ENCODE results near the gene INO80B. TPM values are rescaled to one million over a fixed set of nuclear protein-coding genes. Genes with fewer than 3 reads are reported as not detected.
"Not testable (repeated sequence)": the region's sequence is repeated elsewhere in the genome, so short reads cannot be mapped to it uniquely, and the experiment has no call there.

Gene INO80B
- total RNA-seq, 2 experiments from 2014 or later = 41.3 to 41.8 TPM

DNA sequence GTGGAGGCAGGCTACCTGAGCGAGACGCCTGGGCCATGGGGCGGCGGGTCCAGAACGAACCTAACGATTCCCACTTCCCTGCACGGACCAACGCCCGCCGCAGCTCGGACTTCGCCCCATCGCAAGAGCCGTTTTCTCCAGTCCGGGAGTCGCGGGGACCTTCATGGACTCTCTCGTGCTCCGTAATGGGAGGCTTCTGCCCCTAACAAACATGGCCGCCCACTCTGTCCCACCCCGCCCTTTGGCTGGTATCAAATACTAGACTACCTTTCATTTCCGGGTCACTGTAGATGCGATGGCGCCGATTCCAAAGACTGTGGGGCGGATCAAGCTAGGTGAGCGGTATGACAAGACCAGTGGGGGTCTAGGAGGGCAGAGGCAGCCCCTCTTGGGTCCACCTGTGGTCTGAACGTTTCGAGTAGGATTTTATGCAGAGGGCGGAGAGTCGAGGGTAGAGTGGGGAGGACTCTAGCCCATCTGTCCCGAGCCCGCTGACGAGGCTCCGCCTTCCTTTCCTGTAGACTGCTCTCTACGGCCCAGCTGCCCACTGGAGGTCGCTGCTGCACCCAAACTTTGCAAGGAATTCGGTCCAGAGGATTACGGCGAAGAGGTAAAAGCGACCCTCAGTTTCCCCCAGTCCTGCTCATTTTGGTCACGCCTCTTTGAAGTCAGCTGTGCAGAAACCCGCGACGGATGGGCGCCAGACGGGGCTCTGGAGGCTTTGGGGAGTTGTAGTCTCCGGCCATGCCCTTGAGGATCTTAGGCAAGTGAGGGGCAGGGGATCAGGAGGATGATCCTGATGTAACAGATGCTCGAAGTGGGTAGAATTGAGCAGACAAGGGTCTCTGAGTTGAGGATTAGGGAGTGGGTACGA is 28.2 kb downstream of the INO80B start, which contains the start of the genes CCDC142 and TTC31:
Gene CCDC142 (minus strand): TSS at position 198 of the 874 bp plus-strand sequence. CDS start 161 bp downstream, at position 37.
Gene TTC31 (plus strand): TSS at position 281 of the 874 bp plus-strand sequence. CDS start 15 bp downstream, at position 296.
- Mint-ChIP-seq H3K36me3 (ENCODE audit: low read depth) (peaks cover 54% of the 10 kb centered on the region), H3K4me1 (ENCODE audit: low read depth) (peaks cover 26% of the 10 kb centered on the region), H3K4me3 (peak within 1 kb of the TSS; percentile 99), H3K27ac (peak within 1 kb of the TSS; percentile 97), H3K9me3 (no peaks in the 10 kb centered on the region), H3K27me3 (no peaks in the 10 kb centered on the region)
- peak; percentile 94 for ATAC-seq (ENCODE audit: poor library complexity)
- peak; percentile 87 to 96 (median 91) for DNase-seq
- Histone ChIP-seq H3K36me3 (ENCODE audit: insufficient read depth, low read length) (peaks cover 24% of the 10 kb centered on the region), H3K4me3 (ENCODE audit: low read length) (peak within 1 kb of the TSS; percentile 77), H3K4me1 (ENCODE audit: insufficient read depth, low read length) (peaks cover 31% of the 10 kb centered on the region), H3K27me3 (ENCODE audit: control insufficient read depth in 1 of 2, insufficient read depth in 2 of 2, low read length in 2 of 2) (no peaks in the 10 kb centered on the region), H3K9me3 (ENCODE audit: control insufficient read depth in 1 of 2, insufficient read depth in 1 of 2, low read length in 2 of 2) (no peaks in the 10 kb centered on the region), H3K27ac (ENCODE audit: low read depth in 1 of 2, low read length in 2 of 2) (peak within 1 kb of the TSS; percentile 93 to 94)
- TF ChIP-seq, protein P1, sequence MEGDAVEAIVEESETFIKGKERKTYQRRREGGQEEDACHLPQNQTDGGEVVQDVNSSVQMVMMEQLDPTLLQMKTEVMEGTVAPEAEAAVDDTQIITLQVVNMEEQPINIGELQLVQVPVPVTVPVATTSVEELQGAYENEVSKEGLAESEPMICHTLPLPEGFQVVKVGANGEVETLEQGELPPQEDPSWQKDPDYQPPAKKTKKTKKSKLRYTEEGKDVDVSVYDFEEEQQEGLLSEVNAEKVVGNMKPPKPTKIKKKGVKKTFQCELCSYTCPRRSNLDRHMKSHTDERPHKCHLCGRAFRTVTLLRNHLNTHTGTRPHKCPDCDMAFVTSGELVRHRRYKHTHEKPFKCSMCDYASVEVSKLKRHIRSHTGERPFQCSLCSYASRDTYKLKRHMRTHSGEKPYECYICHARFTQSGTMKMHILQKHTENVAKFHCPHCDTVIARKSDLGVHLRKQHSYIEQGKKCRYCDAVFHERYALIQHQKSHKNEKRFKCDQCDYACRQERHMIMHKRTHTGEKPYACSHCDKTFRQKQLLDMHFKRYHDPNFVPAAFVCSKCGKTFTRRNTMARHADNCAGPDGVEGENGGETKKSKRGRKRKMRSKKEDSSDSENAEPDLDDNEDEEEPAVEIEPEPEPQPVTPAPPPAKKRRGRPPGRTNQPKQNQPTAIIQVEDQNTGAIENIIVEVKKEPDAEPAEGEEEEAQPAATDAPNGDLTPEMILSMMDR (IDR thresholded peaks at IDR 0.05) = peak; percentile 85
- intact Hi-C loops (cut with DNase I, micrococcal nuclease) = loop anchor here (1.0 to 5.0 kb wide), 9 partner anchors 11 to 394 kb away; partner anchors contain the start of genes INO80B (in 2 of the 2), MRPL53 (in 2 of the 2), AUP1 (in 1 of the 2) and C2orf81 (in 1 of the 2)
- ChIA-PET POLR2A (interaction anchor here (0.7 to 6.9 kb wide), 20 partner anchors 11 to 654 kb away, joined by 3 to 169 read pairs (median 8); partner anchors contain the start of genes AUP1, C2orf81, DQX1 and HTRA2), CTCF (interaction anchor here (0.6 to 4.6 kb wide), 21 partner anchors 8 to 1249 kb away, joined by 3 to 61 read pairs (median 5); partner anchors contain the start of genes AUP1, C2orf81, CCT7 and HTRA2)

DNA sequence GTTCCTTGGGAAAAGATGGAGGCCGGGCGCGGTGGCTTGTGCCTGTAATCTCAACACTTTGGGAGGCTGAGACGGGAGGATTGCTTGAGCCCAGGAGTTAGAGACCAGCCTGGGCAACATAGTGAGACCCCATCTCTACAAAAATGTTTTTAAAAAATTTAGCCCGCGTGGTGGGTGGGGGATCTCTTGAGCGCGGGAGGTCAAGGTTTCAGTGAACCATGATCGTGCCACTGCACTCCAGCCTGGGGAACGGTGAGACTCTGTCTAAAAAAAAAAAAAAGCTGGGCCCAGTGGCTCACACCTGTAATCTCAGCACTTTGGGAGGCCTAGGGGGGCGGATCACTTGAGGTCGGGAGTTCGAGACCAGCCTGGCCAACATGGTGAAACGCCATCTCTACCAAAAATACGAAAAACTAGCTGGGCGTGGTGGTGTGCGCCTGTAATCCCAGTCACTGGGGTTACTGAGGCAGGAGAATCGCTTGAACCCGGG is 28.8 kb downstream of the INO80B start:
- intact Hi-C loops (cut with DNase I, micrococcal nuclease) = loop anchor here (1.0 to 5.0 kb wide), 8 partner anchors 11 to 394 kb away; partner anchors contain the start of genes AUP1 (in 1 of the 2), C2orf81 (in 1 of the 2), HTRA2 (in 1 of the 2) and INO80B (in 1 of the 2)
- not testable (repeated sequence) for DNase-seq; ATAC-seq (ENCODE audit: poor library complexity); H3K9me3 ChIP-seq (ENCODE audit: control insufficient read depth in 1 of 2, insufficient read depth in 1 of 2, low read length in 2 of 2); H3K27me3 Mint-ChIP-seq; H3K27me3 ChIP-seq (ENCODE audit: control insufficient read depth in 1 of 2, insufficient read depth in 2 of 2, low read length in 2 of 2); H3K9me3 Mint-ChIP-seq
- H3K4me1 ChIP-seq (ENCODE audit: insufficient read depth, low read length) = peaks cover 31% of the 10 kb centered on the region
- peak overlapping the region in 1 of 2 donors; percentile 94 for H3K27ac ChIP-seq (ENCODE audit: low read depth in 1 of 2, low read length in 2 of 2)
- ChIA-PET CTCF (interaction anchor here (0.6 to 4.6 kb wide), 20 partner anchors 9 to 1250 kb away, joined by 3 to 61 read pairs (median 6); partner anchors contain the start of genes AUP1, C2orf81, CCT7 and HTRA2), POLR2A (interaction anchor here (0.8 to 6.9 kb wide), 13 partner anchors 11 to 106 kb away, joined by 5 to 169 read pairs (median 16); partner anchors contain the start of genes AUP1, C2orf81, DQX1 and HTRA2)
- peak overlapping the region; percentile 77 for H3K4me3 ChIP-seq (ENCODE audit: low read length)
- peaks cover 28% of the 10 kb centered on the region for H3K36me3 ChIP-seq (ENCODE audit: insufficient read depth, low read length)
- H3K4me1 Mint-ChIP-seq (ENCODE audit: low read depth) = peaks cover 26% of the 10 kb centered on the region
- peak overlapping the region; percentile 99 for H3K4me3 Mint-ChIP-seq
- peak overlapping the region; percentile 97 for H3K27ac Mint-ChIP-seq
- peaks cover 56% of the 10 kb centered on the region for H3K36me3 Mint-ChIP-seq (ENCODE audit: low read depth)

DNA sequence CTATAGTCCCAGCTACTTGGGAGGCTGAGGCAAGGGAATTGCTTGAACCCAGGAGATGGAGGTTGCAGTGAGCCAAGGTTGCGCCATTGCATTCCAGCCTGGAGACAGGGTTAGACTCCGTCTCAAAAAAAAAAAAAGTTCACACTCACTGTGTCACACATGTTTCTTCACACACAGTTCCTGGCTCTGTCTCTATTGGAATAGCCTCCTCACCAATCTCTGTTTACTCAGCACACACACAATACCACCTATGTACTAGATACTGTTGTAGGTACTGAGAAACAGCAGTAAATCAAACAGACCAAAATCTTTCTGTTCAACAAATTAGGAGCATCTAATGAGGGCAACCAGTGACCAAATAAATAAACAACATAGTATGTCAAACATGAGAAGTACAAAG is 31.3 kb downstream of the INO80B start:
- Histone ChIP-seq H3K27ac (ENCODE audit: low read depth in 1 of 2, low read length in 2 of 2) (no peak overlapping the region), H3K9me3 (ENCODE audit: control insufficient read depth in 1 of 2, insufficient read depth in 1 of 2, low read length in 2 of 2) (no peaks in the 10 kb centered on the region), H3K4me1 (ENCODE audit: insufficient read depth, low read length) (peaks cover 24% of the 10 kb centered on the region), H3K4me3 (ENCODE audit: low read length) (no peak overlapping the region), H3K36me3 (ENCODE audit: insufficient read depth, low read length) (peaks cover 40% of the 10 kb centered on the region), H3K27me3 (ENCODE audit: control insufficient read depth in 1 of 2, insufficient read depth in 2 of 2, low read length in 2 of 2) (no peaks in the 10 kb centered on the region)
- CTCF ChIA-PET = no interaction called here
- ATAC-seq (ENCODE audit: poor library complexity) (no peak), DNase-seq (no peak)
- intact Hi-C loops (cut with DNase I, micrococcal nuclease) = no loop called here
- no peaks in the 10 kb centered on the region for H3K9me3 Mint-ChIP-seq
- H3K27me3 Mint-ChIP-seq = no peaks in the 10 kb centered on the region
- peaks cover 62% of the 10 kb centered on the region for H3K36me3 Mint-ChIP-seq (ENCODE audit: low read depth)
- H3K27ac Mint-ChIP-seq = no peak overlapping the region
- POLR2A ChIA-PET = no interaction called here
- no peak overlapping the region for H3K4me3 Mint-ChIP-seq
- H3K4me1 Mint-ChIP-seq (ENCODE audit: low read depth) = peaks cover 17% of the 10 kb centered on the region
- TF ChIP-seq, protein P1 (IDR thresholded peaks at IDR 0.05) = no peak

Measured in CD4-positive, alpha-beta T cell (primary cell).